Right renal cortex interstitium (tissue), 3 donors: ENCODE measurements around the gene RIC1. TPM values are rescaled to one million over a fixed set of nuclear protein-coding genes. Genes with fewer than 3 reads are reported as not detected.
"Not testable (repeated sequence)": the region's sequence is repeated elsewhere in the genome, so short reads cannot be mapped to it uniquely, and the experiment has no call there.

Experiments used
- DNase-seq, 3 donors: peaks; one replicate each; pipeline ENCODE4 v3.0.0-alpha.2; 2013; ENCODE audit warnings: low read depth in 3 of 3, low spot score in 2 of 3
- polyA plus RNA-seq, 3 donors: library from polyadenylated mRNA; unstranded; fragments of 120-200 nt; gene quantifications; one replicate each; pipeline ENCODE4 v1.2.1, GENCODE V29; 2013; ENCODE audit not compliant: insufficient read length in 3 of 3

The RIC1 gene
- polyA plus RNA-seq, 3 donors = 27.7 to 30.0 (median 28.0) TPM

- no peak for DNase-seq
Measured at GRCh38 chr9:5784526-5785315, 155.8 kb downstream of the RIC1 start.

- DNase-seq = no peak
Measured at GRCh38 chr9:5786370-5787127, 157.6 kb downstream of the RIC1 start.

GRCh38 chr9:5787220-5787619, 158.3 kb downstream of the RIC1 start:
- DNase-seq = no peak

GRCh38 chr9:5787759-5788302, 158.9 kb downstream of the RIC1 start:
- DNase-seq = no peak

- no peak for DNase-seq
Measured at GRCh38 chr9:5789489-5789888, 160.6 kb downstream of the RIC1 start.

- no peak for DNase-seq
Measured at GRCh38 chr9:5790923-5791322, 162.0 kb downstream of the RIC1 start.

- no peak for DNase-seq
Measured at GRCh38 chr9:5791870-5792269, 163.0 kb downstream of the RIC1 start.

DNA sequence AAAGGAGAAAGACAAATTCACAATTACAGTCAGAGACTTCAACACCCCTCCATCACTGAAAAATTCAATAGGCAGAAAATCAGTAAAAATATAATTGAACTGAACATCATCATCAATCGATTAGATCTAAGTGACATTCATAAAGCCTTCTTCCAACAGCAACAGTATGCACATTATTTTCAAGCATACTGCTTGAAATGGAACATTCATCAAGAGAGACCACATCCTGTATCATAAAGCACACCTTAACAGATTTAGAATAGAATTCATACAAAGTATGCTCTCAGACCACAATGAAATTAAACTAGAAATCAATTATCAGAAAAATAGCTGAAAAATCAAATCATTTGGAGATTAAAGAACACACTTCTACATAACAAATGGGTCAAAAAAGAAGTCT, 164.9 kb downstream of the RIC1 start:
- DNase-seq = no peak

DNA sequence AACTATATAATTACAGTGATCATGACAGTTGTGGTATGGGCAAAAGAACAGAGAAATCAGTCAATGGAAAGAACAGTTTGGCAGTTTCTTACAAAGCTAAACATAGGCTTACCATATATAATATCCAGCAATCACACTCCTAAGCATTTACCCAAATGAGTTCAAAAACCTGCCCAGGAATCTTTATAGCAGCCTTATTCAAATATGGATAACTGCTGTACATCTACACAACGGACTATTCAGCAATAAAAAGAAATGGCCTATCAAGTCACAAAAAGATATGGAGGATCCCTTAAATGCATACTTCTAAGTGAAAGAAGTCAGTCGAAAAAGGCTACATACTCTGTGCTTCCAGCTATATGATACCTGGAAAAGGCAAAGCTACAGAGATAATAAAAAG, 167.4 kb downstream of the RIC1 start:
- no peak for DNase-seq

GRCh38 chr9:5798581-5798980, 169.7 kb downstream of the RIC1 start:
- no peak for DNase-seq

- peak in 1 of 3 donors; percentile 27 for DNase-seq
Measured at GRCh38 chr9:5799314-5799713, 170.4 kb downstream of the RIC1 start.

DNA sequence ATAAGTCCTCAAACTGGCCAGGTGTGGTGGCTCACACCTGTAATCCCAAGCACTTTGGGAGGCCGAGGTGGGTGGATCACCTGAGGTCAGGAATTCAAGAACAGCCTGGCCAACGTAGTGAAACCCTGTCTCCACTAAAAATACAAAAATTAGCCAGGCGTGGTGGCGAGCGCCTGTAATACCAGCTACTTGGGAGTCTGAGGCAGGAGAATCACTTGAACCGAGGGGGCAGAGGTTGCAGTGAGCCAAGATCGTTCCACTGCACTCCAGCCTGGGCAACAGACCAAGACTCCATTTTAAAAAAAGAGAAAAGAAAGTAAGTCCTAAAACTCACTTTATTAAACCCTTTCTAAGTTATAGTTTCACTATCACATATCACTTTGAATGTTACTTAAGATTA, 171.5 kb downstream of the RIC1 start:
- not testable (repeated sequence) for DNase-seq

DNA sequence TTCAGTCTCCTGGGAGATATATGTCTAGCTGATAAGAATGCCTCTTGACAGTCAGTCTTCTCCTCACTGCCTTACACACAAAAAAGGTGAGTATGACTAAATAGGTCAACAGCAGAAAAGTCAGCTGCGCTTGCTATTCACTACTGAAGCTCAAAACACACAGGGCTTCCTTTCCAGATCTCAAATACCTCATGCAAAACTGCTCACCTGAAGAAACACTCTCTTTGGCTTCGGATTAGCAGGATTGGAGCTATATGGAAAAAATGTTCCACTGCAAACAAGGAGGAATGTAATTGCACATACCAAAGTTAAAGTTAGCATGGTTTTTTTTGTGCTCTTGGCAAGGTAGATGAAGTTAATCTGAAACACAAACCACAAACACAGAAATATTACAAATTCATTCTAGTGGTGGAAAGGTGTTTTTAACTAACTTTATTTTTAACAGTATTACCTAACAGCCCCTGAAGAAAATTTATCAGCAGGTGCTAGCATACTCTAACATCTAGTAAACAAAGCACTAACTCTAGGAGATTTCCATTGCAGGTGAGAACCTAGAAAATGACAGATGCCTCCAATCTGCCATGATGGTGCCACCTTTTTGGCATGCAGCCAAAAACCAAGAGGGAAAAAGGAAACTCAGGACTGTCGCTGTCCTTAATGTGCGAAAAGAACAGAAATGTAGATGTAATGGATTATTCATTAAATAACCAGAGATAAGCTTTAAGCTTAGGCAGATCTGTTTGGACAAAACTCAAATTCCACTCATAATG, 172.2 kb downstream of the RIC1 start:
- DNase-seq = no peak

DNA sequence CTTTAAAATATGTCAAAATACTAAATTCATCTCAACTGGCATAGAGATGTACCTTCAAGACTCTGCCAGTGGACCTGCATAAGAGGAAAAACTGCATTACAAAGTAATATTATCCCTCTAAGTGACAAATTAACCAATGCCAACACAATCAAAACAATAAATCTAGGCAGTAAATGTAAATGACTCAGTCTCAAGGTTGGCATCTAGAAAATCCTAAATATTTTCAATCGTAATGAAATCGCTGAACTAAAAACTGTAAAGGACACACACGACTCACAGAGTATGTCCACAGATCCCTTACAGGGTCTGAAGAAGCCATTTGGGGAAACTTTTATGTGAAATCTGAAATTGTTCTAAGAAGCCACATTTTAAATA, 172.8 kb downstream of the RIC1 start:
- no peak for DNase-seq

GRCh38 chr9:5805478-5805877, 176.6 kb downstream of the RIC1 start:
- DNase-seq = no peak

DNA sequence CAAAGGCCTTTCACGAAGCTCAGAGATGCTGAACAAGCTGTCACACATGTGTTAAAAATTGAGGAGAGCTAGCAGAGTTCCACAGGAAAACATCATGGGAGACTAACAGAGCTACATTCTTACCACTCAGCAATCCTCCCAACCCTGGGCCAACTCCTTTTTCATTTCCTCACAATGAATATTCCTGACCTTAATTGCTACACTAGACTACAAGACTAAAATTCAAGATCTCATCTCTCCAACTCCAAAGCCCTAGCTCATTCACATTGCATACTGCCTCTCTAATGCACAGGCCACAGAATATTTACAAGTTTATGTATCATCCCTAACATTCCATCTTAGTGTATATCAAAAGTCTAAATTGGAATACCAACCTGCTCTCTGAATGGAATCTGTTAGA, 182.8 kb downstream of the RIC1 start:
- DNase-seq = no peak

- DNase-seq = no peak
Measured at GRCh38 chr9:5813824-5814223, 184.9 kb downstream of the RIC1 start.

DNA sequence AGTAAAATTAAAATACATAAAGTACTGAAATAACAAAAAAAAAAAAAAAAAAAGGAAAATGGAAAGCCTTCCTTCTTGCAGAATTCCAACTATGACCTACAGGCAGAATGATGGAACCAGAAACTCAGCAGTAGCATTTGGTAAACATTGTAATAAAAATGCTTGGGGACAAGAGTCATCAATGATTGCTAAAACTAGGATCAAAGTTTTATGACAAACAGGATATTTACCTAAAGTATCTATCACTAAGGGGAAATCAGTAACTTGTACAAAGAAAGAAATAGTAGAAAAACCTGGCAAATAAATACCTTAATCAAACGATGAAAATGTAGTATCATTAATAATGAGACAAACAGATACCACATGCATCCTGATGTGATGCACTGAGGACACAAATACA, 186.6 kb downstream of the RIC1 start:
- no peak for DNase-seq

DNA sequence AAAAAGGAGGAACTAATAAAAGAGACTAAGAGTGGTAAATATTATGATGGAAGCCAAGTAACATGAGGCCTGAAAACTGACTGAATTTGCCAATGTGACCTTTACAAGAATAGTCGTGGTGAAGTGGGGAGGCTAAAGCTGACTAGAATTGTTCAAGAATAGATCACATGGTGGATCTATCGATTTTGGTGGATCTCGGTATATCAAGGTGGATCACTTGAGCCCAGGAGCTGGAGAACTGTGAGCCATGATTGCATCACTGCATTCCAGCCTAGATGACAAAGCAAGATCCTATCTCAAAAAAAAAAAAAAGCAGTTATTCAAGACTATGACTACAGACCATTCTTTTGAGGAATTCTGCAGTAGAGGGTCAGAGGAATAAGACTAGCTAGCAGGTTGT, 189.0 kb downstream of the RIC1 start:
- DNase-seq = no peak

DNA sequence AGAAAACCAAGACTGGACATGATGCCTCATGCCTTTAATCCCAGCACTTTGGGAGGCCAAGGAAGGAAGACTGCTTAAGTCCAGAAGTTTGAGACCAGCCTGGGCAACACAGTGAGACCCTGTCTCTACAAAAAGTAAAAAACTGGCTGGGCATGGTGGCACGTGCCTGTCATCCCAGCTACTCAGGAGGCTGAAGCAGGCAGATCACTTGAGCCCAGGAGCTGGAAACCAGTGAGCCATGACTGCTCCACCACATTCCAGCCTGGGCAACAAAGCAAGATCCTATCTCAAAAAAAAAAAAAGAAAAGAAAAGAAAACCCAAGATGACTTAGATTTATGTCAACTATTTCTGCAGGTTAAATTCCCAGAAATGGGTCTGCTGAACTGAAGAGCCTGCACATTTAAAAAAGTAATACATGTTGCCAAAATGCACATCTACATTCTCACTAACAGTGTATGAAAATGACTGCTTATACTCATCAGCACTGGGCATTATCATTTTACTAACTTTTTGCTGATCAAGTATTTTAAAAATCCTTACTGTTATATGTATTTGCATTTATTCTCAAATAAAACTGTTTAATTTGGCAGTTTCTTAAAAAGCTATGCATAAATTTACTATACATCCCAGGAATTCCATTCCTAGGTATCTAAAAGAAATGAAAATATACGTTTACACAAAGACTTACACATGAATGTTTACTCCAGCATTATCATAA, 189.7 kb downstream of the RIC1 start:
- no peak for DNase-seq

GRCh38 chr9:5819174-5819573, 190.3 kb downstream of the RIC1 start:
- no peak for DNase-seq
